ENCODE data around the gene HOXA7.

The HOXA7 gene

GRCh38 chr7:27193335-27194001 lies 37.0 kb upstream of the HOXA7 start:
- DNase-seq (ENCODE audit: low read depth), result no peak

DNA sequence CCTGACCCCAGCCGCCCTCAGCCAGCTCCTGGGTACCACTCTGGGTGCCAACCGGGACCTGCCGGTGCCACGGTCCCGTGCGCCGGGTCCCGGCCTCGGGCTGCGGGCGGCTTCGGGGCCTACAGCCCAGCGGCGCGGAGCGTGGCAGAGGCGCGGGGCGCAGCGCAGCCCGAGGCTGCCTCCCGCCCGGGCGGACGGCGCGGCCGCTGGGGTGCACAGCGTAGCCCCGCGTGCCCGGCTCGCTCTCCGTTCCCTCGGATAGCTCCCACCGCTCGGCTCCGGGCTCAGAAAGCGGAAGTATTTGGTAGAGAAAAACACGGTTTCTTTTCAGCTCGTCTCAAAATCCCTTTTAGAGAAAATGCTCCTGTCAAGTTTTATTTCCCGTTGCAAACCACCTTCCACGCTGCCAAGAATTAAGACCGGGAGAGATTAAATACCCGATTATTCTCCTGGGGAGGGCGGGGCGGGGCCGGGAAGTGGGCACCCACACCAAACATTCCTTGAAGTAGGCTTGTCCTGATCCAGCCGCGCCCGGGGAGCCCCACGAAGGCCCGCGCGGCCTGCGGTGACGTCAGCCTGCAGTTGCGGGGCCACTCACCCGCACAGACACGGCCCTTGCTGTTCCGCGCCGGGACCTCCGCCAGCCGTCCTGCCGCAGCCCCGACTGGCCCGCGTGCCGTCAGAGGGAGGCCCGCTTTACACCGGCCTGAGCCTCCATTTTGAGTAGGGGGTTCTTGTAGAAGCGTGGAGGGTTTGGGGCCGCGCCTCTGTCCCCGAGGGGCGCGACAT lies 36.3 kb upstream of the HOXA7 start:
- DNase-seq (ENCODE audit: low read depth), result no peak

DNA sequence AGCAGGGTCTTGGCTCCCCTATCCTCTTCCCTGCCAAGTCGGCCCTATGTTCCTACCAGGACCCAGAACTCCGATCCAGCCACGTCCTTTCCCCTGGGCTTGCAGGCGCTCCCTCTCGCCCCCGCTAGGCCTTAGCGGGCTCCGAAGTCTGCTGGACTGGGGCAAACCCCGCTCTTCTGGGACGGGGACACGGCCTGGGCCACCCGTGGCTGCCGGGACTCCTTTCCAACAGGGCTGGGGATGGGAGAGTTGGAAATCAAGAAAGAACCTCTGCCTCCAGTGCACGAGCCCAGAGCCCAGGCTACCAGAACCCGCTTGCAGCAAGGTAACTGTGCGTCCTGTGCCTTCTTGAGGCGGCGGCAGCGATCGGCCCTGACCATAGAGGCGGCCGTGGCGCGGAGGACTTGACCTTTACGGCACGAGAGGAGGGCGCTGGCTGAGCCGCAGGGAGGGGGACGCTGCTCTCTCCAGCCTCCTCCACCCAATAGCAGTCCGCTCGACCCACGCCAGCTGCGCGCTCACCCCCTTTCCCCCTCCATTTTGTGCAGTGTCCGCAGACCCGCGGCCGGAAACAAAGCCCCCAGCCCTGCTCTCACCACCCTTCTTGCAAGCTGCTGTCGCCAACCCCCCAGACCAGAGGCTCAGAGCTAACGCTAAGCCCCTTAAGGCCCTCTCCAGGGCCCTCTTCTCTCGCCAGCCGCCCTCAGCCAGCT lies 35.5 kb upstream of the HOXA7 start:
- DNase-seq (ENCODE audit: low read depth), result no peak

GRCh38 chr7:27191161-27191731 lies 34.8 kb upstream of the HOXA7 start:
- DNase-seq (ENCODE audit: low read depth), result no peak

GRCh38 chr7:27189997-27190748 lies 33.7 kb upstream of the HOXA7 start:
- DNase-seq (ENCODE audit: low read depth), result no peak

DNA sequence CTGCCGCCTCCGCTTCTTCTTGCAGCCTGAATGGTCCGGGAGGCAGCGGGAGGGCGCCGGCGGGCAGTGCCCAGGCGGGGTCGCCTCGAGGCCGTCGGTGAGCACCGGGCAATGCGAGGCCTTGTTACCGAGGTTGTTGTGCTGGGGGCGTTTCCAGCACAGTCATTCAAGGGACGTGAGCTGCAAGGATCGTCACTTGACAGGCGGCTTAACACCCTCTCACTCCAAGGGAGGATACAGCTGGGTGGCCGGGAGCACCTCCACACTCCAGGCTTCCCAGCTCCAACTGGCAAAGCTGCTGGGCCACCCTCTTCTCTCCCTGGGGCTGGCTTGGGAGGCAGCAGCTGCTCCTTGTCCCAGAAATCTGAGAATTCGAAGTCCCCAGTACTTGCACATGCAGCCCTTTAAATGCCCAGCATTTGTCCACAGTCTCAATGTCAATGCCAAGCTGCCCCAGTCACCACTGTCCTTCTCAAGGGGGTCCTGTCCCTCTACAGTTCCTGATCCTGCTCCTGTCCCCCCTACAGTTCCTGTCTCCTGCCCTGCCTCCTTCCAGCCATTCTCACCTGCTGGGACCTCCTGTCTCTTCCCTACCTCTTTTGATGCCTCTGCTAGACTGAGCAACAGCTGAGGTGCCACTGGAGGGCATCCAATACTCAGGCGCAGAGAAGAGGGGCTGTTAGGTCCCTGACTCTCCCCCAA lies 33.0 kb upstream of the HOXA7 start:
- DNase-seq (ENCODE audit: low read depth), result no peak

DNA sequence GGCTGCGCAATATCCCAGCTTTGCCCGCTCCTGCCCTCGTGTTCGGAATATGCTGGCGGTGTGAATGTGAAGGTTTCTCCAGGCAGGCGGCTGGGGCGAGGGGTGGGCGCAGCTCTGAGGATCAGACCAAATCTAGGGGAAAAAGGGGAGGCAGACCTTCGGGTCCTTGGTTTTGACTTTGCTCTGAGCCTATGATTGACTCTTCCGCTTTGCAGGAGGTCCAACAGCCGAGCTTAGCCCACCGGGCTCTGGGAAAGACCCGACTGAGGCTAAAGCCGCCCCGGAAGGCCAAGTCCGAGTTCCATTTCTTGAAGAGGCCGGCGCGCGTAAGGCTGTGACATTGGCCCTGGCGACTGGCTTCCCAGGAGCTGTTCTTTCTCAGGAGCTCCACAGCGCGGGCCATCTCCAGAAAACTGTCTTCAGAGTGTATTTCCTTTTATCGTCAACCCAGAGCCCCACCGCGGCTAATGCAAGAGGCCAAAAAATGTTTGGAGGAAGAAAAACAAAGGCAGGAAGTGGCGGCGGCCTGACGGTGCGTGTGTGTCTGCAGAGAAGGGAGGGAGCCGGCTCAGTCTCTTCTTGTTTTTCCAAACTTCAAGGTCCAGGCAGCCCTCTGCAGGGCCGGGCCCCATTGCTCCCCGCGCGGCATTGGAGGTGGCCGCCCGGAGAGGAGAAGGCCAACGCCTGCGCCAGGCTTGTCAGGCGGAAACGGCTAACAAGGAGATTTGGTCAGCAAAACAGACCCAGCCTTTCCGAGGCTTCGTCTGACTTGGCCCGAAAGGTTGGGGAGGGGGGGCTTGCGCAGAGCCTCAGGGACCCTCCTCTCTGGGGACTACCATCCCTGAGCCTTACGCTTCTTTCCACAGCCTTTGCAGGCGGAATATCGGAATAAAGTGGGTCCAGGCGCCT lies 32.2 kb upstream of the HOXA7 start:
- no peak for DNase-seq (ENCODE audit: low read depth)

DNA sequence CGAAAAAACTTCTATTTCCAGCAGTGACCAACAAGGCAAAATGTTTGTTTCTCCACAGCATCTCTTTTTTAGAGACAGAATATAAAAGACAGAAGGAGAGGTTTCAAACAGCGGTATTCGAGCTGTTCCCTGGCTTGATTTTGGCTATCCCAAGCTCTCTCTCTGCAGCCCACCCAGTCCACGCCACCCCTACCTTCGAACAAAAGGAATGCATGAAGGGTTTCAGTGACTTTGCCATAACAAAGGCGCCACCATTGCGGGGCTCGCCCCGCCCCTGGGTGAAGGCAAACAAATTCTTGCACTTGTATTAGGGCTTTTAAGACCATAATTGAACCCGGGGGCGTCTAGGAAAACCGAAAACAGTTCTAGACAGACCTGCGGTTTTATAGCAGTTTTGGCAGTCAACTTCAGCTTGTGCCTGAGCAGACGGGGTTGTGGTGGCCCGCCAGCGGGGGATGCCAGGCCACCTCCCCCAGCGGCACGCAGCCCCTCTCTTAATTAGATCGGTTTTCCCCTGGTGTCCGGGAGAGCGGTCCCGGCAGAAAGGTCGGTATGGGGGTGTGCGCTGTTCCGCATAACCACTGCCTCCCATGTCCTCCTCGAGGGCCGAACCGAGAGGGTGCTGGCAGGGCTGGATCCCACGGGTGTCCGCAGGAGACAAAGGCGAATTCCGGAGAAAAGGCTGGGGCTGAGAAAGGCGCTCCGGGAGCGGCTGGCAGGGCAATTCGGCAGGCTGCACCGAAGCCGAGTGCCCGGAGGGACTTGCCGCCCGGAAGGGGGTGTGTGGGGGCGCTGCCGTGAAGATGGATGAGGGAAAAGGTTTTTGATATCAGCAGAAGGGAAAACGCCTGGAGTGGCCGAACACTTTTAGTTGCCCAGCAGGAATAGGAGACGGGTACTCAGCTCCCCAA lies 31.3 kb upstream of the HOXA7 start:
- no peak for DNase-seq (ENCODE audit: low read depth)

DNA sequence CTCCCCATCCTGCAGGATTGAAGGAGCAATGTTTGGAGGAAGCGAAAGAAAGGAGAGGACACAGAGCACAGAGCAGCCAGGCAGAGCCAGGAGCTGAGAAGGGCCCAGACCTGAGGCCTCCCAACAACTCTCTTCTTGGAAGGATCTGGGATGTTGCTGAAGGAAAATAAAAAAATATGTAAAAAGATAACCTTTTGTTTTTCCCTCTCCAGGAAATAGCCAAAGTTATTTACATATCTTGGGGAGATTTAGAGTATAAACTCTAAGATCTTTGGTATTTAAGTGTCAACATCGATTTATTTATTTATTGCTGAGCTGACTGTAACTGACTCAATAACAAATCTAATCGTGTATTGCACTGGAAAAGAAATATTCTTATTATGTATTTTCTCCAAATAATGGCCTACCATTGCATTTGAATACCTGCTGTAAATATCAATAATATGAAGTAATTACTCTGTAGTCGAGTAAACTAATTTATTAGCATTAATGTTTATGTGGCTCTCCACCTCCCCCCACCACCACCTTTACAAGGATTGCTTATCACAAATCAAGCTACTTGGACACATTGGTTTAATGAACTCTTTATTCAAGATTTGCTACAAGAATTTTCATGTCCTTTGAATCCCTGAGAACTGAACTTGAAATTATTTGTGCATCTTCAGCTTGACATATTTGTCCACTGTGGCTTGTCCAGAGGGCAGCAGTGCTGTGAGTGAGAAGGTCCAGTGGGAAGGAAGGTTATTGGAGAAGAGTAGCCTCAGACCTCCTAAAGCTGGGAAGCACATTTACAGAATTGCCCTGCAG lies 30.4 kb upstream of the HOXA7 start:
- DNase-seq (ENCODE audit: low read depth), result no peak

DNA sequence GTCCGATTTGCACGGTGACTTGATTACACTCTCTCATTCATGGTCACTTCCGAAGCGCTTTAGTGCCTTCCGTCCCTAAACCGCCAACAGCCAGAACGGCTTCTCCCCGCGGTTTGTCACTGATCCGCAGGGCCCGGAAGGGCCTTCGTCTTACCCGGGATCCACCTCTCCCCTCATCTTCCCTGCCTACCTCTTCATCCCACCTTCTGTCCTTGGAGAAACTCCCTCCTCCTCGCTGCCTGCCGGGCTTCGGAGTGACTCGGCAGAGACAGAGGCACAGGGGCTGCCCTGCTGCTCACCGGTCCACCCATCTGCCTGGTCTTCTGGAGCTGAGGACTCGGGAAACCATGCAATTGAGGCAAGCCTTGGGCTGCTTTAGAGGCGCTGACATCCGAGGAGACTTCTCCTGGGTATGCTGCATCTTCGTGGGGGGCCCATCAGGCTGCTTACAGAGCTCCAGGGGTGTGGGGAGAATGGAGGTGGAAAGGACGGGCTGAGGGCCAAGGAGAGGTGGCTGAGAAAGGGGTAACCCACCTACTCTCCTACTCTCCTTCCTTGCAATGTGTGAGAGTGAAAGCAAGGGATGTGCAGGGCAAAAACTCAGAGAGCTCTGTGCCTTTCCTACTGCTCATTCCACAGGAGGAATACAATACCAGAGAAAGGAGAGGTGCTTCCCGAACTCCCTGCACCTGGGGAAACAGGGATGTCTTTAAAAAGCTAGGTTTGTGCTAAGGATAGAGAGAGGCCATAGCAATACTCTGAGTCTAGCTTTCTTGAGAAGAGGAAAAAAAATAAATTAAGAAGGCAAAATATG lies 29.6 kb upstream of the HOXA7 start:
- no peak for DNase-seq (ENCODE audit: low read depth)

DNA sequence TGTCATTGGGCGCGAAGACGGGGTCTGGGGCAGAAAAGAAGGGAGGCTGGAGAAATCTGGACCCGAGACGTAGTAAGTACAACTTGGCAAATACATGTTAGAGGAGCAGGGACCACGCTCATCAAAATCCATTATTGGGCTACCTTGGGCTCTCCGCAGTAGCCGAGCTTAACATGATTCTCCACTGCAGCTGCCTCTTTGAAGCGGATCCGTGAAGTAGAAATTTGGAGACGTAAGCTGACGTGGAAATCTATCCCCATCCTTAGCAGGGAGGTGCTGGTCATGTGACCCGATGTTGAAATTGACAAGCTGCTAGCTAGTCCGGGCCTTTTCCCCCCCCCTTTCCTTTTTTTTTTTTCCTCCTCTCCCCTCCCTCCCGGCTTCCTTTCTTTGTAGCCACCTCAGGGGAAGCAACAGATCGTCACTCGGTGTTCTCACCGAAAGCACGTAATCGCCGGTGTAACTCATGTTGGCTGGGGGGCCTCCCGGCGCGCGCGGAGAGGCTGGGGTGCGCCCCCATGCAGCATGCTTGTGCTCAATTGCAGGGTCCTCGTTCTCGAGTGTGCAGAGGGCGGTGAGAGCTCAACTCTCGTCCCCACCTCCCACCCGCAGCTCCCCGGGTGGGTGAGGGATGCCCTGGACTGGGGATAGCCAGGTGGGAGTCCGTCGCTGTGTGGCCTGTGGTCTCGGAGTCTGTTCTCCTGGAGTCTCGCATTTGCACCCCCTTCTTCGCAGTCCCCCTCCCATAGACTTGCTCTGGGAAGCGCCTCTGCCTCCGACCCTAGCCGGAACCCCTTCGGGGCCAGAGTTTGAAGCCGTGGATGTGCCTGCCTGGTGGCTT lies 28.8 kb upstream of the HOXA7 start, which contains the start of gene HOXA11:
Gene HOXA11 (minus strand): TSS at position 220 of the 841 bp plus-strand sequence. CDS start 88 bp downstream, at position 132.
- DNase-seq (ENCODE audit: low read depth), result no peak

GRCh38 chr7:27184337-27185012 lies 28.0 kb upstream of the HOXA7 start:
- no peak for DNase-seq (ENCODE audit: low read depth)

- no peak for DNase-seq (ENCODE audit: low read depth)
Observed at GRCh38 chr7:27183682-27184336, 27.3 kb upstream of the HOXA7 start.

DNA sequence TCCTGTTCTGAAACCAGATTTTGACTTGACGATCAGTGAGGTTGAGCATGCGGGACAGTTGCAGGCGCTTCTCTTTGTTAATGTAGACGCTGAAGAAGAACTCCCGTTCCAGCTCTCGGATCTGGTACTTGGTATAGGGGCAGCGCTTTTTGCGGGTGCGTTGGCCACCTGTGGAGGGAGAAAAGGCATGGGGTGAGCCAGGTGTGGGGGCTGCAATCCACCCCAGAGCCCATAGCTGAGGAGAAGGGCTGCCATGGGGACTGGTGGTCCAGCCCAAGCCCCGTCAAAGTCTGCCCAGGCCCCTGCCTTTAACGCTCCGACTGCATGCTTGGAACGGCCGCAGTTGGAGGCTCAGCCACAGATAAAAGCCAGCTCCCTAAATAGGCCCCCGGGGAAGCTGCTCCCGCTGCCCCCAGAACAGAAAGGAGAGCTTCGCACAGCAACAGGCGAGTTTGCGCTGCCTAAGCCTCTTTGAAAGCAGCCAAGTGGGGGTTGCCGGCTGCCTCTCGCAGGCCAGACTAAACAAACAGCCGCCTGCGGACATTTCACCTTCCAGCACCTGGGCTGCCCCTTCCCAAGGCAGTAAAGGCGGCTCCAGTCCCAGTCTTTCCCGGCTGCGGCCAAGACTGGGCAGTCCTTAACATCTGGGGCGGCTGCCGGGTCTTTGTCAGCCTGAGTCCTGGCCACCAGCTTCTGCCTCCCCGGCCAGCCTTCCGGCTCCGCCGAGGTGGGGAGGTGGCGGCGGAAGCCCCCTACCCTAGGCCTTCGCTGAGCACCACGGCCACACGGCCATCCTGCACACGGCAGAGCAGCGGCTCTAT lies 26.6 kb upstream of the HOXA7 start:
- DNase-seq (ENCODE audit: low read depth), result no peak
